ENCODE measurements around the gene NRXN2. TPM values are rescaled to one million over a fixed set of nuclear protein-coding genes. Genes with fewer than 3 reads are reported as not detected.

The NRXN2 gene
- total RNA-seq, 2 experiments from 2014 or later: 0.24 to 0.35 TPM

DNA sequence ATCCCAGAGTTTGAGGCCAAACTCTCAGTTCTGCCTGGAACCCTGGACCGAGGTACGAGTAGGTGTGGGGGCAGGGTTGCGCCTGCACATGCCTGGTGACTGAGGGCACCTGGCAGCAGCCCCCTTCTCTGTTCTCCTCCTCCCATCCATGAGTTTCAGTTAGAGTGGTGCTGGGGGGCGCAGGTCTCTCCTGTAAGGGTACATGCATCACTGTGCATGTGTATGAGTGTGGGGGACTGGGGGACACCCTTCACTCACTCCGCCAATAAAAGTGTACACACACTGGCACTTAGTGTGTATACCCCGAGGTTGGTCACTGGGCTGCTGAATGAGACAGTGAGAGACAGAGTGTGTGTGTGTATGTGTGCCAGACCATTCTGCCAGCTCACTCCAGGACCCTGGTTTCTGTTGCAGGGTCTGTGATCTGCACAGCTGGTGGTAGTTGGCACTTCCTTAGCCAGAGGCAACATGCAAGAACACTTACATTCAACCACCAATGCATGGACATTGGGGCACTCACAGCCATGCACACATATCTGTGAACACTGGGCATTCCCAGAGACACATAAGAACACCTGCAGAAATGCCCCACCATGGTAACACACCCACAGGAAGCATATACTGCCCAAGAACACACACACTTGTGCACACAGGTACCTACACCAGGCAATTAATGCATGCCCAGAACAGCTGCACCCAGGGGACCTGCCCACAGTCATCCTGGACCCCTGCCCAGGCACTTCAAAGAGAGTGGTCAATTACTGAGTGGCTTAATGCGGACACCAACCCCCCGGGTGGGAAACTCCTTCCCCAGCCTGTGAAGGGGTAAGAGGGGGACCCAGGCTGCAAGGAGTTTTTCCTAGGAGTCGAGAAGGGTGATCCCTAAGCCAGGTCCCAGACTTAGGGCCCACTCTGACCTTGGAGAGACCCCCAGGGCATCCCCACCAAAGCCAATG lies 1.2 kb upstream of the NRXN2 start:
- CTCF ChIA-PET: no interaction called here
- peaks cover 7% of the 10 kb centered on the region for H3K4me1 Mint-ChIP-seq (ENCODE audit: low read depth)
- H3K9me3 Mint-ChIP-seq: no peaks in the 10 kb centered on the region
- H3K27ac Mint-ChIP-seq: no peak overlapping the region
- DNase-seq: no peak
- intact Hi-C loops (cut with micrococcal nuclease): loop anchor here (1.0 to 5.0 kb wide), 3 partner anchors 18 to 367 kb away; partner anchors contain the start of gene RPS6KA4
- no peaks in the 10 kb centered on the region for H3K36me3 Mint-ChIP-seq (ENCODE audit: low read depth)
- peak overlapping the region; percentile 67 for H3K4me3 Mint-ChIP-seq
- peaks cover 22% of the 10 kb centered on the region for H3K27me3 Mint-ChIP-seq (ENCODE audit: low read depth)

DNA sequence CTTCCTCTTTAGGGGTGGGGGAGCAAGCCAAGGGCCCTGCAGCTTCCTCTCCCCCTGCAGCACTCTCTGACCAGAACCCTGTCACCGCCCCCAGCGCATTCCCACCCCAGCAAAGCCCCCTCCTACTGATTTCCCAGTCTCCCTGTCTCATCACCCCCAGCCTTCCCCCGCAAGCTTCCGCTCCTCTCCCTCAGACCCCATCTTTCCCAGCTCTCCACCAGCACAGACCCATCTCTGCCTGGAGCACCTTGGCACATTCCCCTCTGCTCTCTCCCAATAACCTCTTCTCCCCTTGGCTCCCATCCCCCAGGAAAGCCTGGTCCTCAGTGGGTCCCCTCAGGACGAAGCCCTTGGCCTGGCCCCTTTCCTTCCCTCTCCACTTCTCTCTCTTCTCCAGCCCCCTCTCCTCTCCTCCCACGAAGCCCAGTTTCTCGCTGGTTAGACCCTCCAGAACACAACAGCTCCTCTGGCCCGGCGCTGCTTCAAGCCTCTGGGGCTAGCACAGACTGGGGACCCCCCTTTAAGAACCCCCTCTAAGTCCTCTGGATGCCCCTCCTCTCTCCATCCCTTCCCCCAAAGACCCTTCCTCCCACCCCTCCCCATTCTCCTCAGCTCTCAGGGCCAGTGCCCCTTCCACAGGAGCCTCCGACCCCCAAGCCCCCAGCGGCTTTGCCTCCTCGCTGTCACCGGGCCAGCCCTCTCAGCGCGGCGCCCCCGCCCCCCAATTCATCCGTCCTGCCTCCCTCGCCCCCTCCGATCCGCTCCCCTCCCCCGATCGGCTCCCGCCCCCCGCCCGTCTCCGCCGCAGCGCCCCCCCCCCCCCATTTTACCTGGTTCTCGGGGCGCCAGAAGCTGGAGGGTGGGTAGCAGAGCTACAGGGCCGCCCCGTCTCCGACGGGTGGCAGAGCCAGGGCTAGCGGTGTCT lies 594 bp downstream of the NRXN2 start:
- Mint-ChIP-seq H3K4me3 (no peak overlapping the region), H3K9me3 (no peaks in the 10 kb centered on the region), H3K36me3 (ENCODE audit: low read depth) (no peaks in the 10 kb centered on the region), H3K27ac (no peak overlapping the region), H3K4me1 (ENCODE audit: low read depth) (peaks cover 7% of the 10 kb centered on the region), H3K27me3 (ENCODE audit: low read depth) (peaks cover 24% of the 10 kb centered on the region)
- CTCF ChIA-PET: interaction anchor here (0.7 kb wide), 1 partner anchor 56 kb away, joined by 3 read pairs; the partner anchor contains the start of gene SF1
- DNase-seq: no peak
- intact Hi-C loops (cut with micrococcal nuclease): loop anchor here (1.0 to 5.0 kb wide), 3 partner anchors 20 to 365 kb away; partner anchors contain the start of gene RPS6KA4

DNA sequence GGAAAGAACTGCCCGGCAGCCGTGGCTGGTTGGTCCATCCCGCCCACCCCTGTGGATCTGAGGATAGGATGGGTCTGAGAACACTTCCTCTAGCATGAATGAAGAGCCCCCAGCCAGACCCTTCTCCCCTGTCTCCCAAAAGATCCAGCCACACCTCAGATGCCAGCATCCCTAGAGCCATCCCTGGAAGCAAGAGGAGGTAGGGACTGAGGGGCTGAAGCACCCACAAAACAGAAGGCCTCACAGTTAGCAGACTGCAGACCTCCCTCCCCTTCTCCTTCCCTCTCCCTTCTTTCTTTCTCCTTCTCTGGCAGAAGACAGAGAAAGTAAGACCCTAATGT lies 1.7 kb downstream of the NRXN2 start:
- Mint-ChIP-seq H3K27ac (no peak overlapping the region), H3K27me3 (ENCODE audit: low read depth) (peaks cover 33% of the 10 kb centered on the region), H3K36me3 (ENCODE audit: low read depth) (no peaks in the 10 kb centered on the region), H3K4me3 (no peak overlapping the region), H3K4me1 (ENCODE audit: low read depth) (peaks cover 7% of the 10 kb centered on the region), H3K9me3 (no peaks in the 10 kb centered on the region)
- DNase-seq: no peak
- intact Hi-C loops (cut with micrococcal nuclease): loop anchor here (5.0 kb wide), 1 partner anchor 364 kb away; the partner anchor contains the start of gene RPS6KA4
- CTCF ChIA-PET: no interaction called here

DNA sequence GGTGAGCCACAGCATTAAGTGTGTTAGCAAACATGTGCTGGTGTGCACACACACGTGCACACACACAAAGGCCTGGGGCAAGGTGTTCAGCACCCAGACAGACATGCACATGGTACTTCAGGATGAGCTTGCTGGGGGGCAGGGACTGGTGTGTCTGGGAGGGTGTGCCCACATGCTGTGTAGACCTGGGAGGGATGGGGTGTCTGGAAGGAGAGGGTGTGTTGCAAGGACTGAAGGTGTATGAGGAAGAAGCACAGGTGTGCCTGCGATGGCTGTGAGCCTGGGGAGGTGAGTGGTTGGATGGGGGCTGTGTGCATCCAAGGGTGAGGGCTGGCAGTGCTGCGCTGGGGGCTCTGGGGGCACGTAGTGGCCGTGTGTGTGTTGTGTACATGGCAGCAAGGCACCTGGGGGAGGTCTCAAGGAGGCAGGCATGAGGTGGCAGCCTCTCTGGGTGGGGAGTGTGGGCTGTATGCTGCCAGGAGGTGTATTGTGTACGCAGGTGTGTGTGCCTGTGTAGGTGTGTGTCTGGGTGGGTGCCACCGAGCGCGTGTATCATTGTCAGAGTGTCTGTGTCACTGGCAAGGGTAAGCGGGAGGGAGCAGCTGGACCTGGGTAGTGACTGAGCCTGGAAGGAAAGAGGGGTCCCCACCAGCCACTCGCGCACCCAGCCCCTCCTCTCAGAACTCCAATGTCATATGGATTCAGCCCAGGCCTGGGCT lies 2.2 kb downstream of the NRXN2 start:
- Mint-ChIP-seq H3K36me3 (ENCODE audit: low read depth) (no peaks in the 10 kb centered on the region), H3K27ac (no peak overlapping the region), H3K27me3 (ENCODE audit: low read depth) (peaks cover 38% of the 10 kb centered on the region), H3K4me1 (ENCODE audit: low read depth) (peaks cover 7% of the 10 kb centered on the region), H3K9me3 (no peaks in the 10 kb centered on the region), H3K4me3 (no peak overlapping the region)
- CTCF ChIA-PET: interaction anchor here (2.2 kb wide), 1 partner anchor 32 kb away, joined by 9 read pairs; no protein-coding TSS in a partner anchor
- intact Hi-C loops (cut with micrococcal nuclease): loop anchor here (5.0 kb wide), 1 partner anchor 363 kb away; the partner anchor contains the start of gene RPS6KA4
- no peak for DNase-seq

DNA sequence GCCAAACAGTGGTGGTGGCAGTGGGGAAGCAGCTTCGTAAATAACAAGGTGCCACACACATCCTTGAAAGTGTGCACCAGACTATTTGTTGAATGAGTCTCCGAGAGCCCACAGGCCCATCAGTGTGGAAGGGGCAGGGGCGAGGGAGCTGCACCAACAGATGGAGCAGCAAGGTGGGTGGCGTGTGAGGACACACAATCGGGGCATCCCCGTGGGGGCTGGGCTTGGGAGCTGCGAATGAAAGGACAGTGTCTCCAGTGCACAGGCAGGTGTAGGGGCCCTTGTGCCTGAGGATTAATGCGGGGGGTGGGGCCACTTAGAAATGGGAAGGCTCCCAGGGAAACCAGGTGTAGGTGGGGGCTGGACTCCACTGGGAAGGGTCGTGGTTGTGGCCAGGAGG lies 2.8 kb downstream of the NRXN2 start:
- CTCF ChIA-PET: interaction anchor here (2.2 kb wide), 1 partner anchor 31 kb away, joined by 9 read pairs; no protein-coding TSS in a partner anchor
- H3K27ac Mint-ChIP-seq: no peak overlapping the region
- intact Hi-C loops (cut with micrococcal nuclease): loop anchor here (5.0 kb wide), 1 partner anchor 363 kb away; the partner anchor contains the start of gene RPS6KA4
- DNase-seq: no peak
- no peaks in the 10 kb centered on the region for H3K36me3 Mint-ChIP-seq (ENCODE audit: low read depth)
- peaks cover 7% of the 10 kb centered on the region for H3K4me1 Mint-ChIP-seq (ENCODE audit: low read depth)
- peaks cover 44% of the 10 kb centered on the region for H3K27me3 Mint-ChIP-seq (ENCODE audit: low read depth)
- no peak overlapping the region for H3K4me3 Mint-ChIP-seq
- no peaks in the 10 kb centered on the region for H3K9me3 Mint-ChIP-seq

DNA sequence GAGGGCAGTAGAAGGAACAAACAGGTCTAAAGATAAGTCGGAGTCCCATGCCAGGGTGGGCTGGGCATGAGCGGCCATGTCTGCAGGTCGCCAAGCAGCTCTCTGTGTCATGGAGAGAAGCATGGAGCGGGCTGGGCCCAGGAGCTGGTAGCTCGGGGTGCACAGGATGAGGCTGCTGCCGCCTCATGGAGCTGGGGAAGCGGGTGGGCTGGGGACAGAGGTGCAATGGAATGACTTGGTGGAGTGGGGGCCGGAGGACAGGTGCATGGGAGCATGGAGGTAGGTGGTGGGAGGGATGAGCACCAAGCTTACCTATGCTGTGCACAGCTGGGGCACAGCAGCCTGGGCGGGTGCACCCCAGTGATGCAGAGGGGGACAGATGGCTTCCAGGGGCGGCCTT lies 3.6 kb downstream of the NRXN2 start:
- Mint-ChIP-seq H3K36me3 (ENCODE audit: low read depth) (no peaks in the 10 kb centered on the region), H3K9me3 (no peaks in the 10 kb centered on the region), H3K27ac (no peak overlapping the region), H3K4me3 (no peak overlapping the region), H3K4me1 (ENCODE audit: low read depth) (peaks cover 7% of the 10 kb centered on the region), H3K27me3 (ENCODE audit: low read depth) (peaks cover 52% of the 10 kb centered on the region)
- intact Hi-C loops (cut with micrococcal nuclease): no loop called here
- DNase-seq: no peak
- CTCF ChIA-PET: interaction anchor here (2.2 kb wide), 1 partner anchor 31 kb away, joined by 9 read pairs; no protein-coding TSS in a partner anchor

DNA sequence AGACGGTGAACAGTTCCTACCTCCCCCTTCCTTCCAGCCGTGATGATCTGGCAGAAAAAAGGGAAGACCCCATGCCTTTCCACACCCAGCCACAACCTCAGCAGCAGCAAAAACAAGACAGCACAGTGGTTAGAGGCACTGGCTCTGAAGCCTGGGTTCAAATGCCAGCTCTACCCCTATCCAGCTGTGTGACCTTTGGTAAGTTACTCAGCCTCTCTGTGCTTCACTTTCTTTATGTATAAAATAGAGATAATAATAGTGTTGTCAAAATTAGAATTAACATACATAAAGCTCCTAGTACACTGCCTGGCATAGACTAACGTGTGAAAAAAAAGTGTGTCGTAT lies 4.2 kb downstream of the NRXN2 start:
- Mint-ChIP-seq H3K36me3 (ENCODE audit: low read depth) (no peaks in the 10 kb centered on the region), H3K27ac (no peak overlapping the region), H3K9me3 (no peaks in the 10 kb centered on the region), H3K4me1 (ENCODE audit: low read depth) (peaks cover 3% of the 10 kb centered on the region), H3K27me3 (ENCODE audit: low read depth) (peaks cover 58% of the 10 kb centered on the region), H3K4me3 (no peak overlapping the region)
- no peak for DNase-seq
- intact Hi-C loops (cut with micrococcal nuclease): no loop called here
- CTCF ChIA-PET: interaction anchor here (2.2 kb wide), 1 partner anchor 30 kb away, joined by 9 read pairs; no protein-coding TSS in a partner anchor

DNA sequence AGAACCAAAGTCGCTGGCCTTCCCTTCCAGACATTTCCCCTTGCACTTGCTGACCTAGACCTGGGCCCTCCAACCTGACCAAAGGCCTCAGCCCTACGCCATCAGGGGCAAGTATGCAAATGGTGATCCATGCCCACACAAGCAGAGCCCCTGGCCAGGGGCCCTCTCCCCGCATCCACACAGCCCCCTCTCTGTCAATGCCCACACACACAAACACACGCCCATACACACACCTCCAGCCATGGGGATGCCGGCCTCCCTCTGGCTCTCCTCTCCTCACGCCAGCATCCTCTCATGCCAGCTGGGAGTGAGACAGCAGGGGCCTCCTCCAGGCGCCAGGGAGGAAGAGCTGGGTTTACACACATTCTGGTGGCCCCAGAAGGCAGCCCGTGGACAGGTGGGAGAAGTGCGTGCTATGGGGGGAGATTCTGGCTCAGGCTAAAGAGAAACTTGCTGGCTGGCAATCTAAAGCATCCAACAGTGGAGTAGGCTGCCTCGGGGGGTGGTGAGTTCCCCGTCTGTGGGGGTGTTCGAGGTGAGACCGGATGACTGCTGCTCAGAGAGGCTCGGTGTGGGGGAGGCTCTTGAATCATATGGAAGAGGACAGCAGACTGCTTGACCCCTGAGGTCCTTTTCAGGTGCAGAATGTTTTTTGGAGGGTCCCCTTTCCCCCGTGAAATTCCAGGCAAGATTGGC lies 4.8 kb downstream of the NRXN2 start:
- Mint-ChIP-seq H3K27me3 (ENCODE audit: low read depth) (peaks cover 58% of the 10 kb centered on the region), H3K4me3 (no peak overlapping the region), H3K27ac (no peak overlapping the region), H3K9me3 (no peaks in the 10 kb centered on the region), H3K4me1 (ENCODE audit: low read depth) (no peaks in the 10 kb centered on the region), H3K36me3 (ENCODE audit: low read depth) (no peaks in the 10 kb centered on the region)
- DNase-seq: no peak
- CTCF ChIA-PET: interaction anchor here (2.2 kb wide), 1 partner anchor 29 kb away, joined by 9 read pairs; no protein-coding TSS in a partner anchor
- intact Hi-C loops (cut with micrococcal nuclease): no loop called here

DNA sequence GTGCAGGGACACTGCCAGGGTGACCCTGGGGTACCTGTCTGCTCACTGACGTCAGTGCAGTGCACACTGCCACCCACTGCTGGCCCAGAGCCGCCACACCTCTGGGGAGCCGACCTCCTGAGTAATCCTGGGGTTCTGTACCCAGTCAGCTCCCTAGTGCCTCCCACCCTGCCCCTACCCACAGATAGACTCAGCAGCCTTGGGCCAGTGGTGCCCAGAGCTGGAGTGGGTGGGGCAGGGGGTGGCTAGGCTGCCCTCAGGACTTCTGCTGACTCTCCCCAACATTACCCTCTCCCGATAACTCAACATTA lies 5.8 kb downstream of the NRXN2 start:
- Mint-ChIP-seq H3K27me3 (ENCODE audit: low read depth) (peaks cover 59% of the 10 kb centered on the region), H3K4me3 (no peak overlapping the region), H3K4me1 (ENCODE audit: low read depth) (peaks cover 2% of the 10 kb centered on the region), H3K9me3 (no peaks in the 10 kb centered on the region), H3K36me3 (ENCODE audit: low read depth) (no peaks in the 10 kb centered on the region), H3K27ac (no peak overlapping the region)
- intact Hi-C loops (cut with micrococcal nuclease): no loop called here
- CTCF ChIA-PET: interaction anchor here (0.8 kb wide), 1 partner anchor 29 kb away, joined by 3 read pairs; no protein-coding TSS in a partner anchor
- DNase-seq: no peak

DNA sequence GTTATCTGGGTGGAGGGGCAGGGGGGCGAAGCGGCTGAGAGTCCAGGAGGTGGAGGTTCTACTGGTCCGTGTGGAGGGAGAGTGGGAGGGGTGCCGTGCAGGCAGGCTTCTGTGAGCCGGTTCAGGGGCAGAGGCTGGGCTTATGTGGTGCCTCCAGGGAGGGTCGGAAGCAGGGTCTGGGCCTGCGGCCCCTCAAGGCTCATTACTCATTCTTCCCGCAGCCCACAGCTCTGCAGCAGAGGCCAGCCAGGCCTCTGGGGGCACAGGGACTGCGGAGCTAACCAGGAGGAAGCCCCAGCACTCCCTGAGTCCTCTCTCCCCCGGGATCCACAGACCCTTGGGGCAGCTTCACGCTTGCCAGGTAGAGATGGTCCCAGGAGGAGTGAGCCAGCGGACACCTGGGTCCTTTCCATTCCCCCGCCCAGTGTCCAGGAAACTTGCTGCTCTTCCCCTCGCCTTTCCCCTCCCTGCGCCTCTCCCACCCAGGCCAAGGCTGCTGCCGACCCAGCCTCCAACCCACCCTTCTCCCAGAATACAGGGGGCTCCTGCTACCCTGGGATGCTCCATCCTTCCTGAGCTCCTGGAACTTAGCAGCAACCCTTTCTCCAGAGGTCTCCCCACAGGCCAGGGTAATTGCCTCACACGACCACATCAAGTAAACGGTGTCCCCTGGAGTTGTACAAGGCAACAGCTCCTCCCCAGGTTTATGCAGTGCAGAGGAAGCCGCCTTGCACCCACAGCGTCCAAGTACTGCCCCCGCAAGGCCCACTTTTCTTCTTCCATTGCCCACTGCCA lies 6.3 kb downstream of the NRXN2 start:
- DNase-seq: no peak
- CTCF ChIA-PET: no interaction called here
- H3K4me3 Mint-ChIP-seq: no peak overlapping the region
- H3K36me3 Mint-ChIP-seq (ENCODE audit: low read depth): no peaks in the 10 kb centered on the region
- intact Hi-C loops (cut with micrococcal nuclease): no loop called here
- H3K9me3 Mint-ChIP-seq: no peaks in the 10 kb centered on the region
- peaks cover 7% of the 10 kb centered on the region for H3K4me1 Mint-ChIP-seq (ENCODE audit: low read depth)
- peaks cover 59% of the 10 kb centered on the region for H3K27me3 Mint-ChIP-seq (ENCODE audit: low read depth)
- no peak overlapping the region for H3K27ac Mint-ChIP-seq
